ENCODE data around the gene ASGR2.
A peak's percentile ranks its signal among the peaks of the same experiment; 100 is the strongest.
"Not testable (repeated sequence)": the region's sequence is repeated elsewhere in the genome, so short reads cannot be mapped to it uniquely, and the experiment has no call there.

ASGR2 gene

GRCh38 chr17:7097940-7098339, 16.7 kb downstream of the ASGR2 start:
- no peak for DNase-seq

DNA sequence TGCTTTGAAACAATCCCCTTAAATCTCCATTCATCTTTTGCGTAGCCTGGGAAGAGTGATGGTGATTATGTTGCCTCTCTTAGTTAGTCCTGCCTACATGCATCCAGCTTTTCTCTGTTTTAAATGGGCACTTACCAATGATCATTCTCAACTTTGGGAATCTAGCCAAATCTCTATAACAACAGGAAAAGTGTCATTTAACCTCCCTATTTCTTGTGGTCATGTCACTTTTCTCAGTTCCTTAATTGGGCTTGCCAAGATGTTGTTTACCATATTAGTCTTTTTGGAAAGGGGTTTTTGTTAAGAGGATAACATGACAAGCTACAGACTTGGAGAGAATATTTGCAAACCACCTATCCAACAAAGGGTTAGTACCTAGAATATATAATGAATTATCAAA, 19.0 kb downstream of the ASGR2 start:
- peak; percentile 21 for DNase-seq

GRCh38 chr17:7094652-7095019, 20.0 kb downstream of the ASGR2 start:
- DNase-seq, result no peak

DNA sequence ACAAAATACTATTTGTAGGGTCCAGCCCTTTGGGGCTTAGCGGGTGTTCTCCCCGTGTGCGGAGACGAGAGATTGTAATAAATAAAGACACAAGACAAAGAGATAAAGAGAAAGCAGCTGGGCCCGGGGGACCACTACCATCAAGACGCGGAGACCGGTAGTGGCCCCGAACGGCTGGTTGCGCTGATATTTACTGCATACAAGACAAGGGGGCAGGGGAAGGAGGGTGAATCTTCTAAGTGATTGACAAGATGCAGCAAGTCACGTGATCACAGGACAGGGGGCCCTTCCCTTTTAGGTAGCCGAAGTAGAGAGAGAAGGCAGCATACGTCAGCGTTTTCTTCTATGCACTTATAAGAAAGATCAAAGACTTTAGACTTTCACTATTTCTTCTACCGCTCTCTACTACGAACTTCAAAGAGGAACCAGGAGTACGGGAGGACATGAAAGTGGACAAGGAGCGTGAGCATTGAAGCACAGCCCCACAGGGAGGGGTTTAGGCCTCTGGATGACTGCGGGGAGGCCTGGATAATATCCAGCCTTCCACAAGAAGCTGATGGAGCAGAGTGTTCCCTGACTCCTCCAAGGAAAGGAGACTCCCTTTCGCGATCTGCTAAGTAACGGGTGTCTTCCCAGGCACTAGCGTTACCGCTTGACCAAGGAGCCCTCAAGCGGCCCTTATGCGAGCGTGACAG, 23.2 kb downstream of the ASGR2 start:
- not testable (repeated sequence) for DNase-seq

GRCh38 chr17:7089570-7089969, 25.1 kb downstream of the ASGR2 start:
- DNase-seq, result not testable (repeated sequence)

DNA sequence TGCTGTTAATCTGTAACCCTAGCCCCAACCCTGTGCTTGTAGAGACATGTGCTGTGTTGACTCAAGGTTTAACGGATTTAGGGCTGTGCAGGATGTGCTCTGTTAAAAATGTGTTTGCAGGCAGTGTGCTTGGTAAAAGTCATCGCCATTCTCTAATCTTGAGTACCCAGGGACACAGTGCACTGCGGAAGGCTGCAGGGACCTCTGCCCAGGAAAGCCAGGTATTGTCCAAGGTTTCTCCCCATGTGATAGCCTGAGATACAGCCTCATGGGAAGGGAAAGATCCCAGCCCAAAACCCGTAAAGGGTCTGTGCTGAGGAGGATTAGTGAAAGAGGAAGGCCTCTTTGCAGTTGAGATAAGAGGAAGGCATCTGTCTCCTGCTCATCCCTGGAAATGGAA, 26.2 kb downstream of the ASGR2 start:
- DNase-seq, result not testable (repeated sequence)

GRCh38 chr17:7084088-7084487, 30.5 kb downstream of the ASGR2 start:
- DNase-seq, result no peak

DNA sequence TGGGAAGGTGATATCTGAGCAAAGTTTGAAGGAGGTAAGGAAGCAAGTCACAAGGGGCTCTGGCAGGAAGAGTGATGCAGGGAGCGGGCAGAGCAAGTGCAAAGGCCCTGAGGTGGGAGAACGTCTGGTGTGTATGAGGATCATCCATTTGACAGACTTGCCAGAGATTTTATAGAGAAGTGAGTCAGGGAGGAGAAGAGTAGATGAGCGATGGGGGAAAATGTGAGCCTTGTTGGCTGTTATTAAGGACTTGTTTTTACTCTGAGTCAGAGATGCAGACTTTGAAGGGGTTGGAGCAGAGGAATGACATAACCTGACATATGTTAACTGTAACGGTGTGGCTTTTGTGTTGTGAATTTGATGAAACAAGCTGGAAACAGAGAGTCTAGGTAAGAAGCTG, 31.0 kb downstream of the ASGR2 start:
- DNase-seq, result no peak

DNA sequence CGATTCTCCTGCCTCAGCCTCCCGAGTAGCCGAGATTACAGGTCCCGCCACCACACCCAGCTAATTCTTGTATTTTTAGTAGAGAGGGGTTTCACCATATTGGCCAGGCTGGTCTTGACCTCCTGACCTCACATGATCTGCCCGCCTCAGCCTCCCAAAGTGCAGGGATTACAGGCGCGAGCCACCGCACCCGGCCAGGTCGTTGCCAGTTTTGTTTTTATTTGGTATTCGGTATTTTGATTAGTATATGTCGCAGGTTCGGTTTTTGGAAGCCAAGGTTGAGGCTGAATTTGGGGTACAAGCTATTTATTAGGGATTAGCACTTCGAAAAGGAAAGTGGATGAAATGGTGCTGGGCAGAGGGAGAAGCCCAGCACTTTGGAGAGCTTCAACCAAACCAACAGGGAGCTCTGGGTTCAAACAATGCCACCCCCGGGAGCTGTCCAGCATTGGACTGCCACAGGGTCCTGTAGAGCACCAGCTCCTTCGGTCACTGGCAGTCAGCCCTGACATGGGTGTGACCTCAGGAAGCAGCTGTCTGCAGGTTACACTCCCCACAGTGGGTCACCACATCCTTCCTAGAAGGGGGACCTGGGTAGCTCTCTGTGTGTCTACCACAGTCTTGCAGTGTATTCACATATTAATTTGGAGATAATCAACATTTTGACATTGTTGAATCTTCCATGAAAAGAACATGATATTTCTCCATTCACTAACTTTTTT, 33.1 kb downstream of the ASGR2 start:
- DNase-seq, result peak; percentile 58

- DNase-seq, result no peak
Observed at GRCh38 chr17:7080456-7081041, 34.1 kb downstream of the ASGR2 start.

- DNase-seq, result no peak
Observed at GRCh38 chr17:7079581-7080455, 34.8 kb downstream of the ASGR2 start, which contains the start of gene CLEC10A. CLEC10A (minus strand) TSS chr17:7080251; CDS start chr17:7078812, 1,439 bp downstream.

DNA sequence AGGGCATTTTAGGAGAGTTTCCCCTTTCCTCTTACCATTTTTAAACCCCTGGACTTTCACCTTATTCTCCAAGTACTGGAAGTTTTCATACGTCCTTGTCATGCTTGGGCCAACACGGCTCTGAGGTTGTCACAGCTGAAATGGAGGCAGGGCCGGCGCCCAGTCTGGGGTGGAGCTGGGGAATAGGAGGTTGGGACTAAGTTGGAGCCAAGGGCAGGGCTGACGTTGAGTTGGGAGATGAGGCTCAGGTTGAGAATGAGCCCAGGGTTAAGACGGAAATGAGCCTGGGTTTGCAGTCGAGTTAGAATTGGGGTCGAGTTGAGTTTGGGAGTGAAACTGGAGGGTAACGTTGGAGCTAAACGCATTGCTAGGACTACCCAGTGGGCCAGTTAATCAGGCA, 35.9 kb downstream of the ASGR2 start:
- no peak for DNase-seq

GRCh38 chr17:7077911-7078546, 36.6 kb downstream of the ASGR2 start:
- DNase-seq, result no peak

- DNase-seq, result no peak
Observed at GRCh38 chr17:7074931-7075330, 39.7 kb downstream of the ASGR2 start.

DNA sequence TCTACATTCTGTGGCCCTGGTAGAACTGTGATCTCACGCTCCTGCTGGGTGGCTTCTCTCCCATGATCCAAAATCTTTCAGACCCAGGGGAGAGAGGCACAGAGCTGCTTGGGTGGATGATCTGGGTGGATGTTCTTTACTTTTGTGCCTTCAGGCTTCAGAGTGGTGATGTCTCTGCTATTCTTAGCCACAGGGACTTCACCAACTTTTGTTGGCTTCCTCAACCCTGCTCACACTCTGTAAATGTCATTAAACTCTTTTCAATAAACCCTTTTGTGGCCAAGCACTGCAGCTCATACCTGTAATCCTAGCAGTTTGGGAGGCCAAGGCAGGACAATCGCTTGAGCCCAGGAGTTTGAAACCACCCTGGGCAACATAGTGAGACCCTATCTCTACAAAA, 42.2 kb downstream of the ASGR2 start:
- DNase-seq, result no peak

- DNase-seq, result no peak
Observed at GRCh38 chr17:7070712-7071111, 43.9 kb downstream of the ASGR2 start.

GRCh38 chr17:7068268-7068667, 46.4 kb downstream of the ASGR2 start:
- no peak for DNase-seq

GRCh38 chr17:7067198-7067597, 47.4 kb downstream of the ASGR2 start:
- no peak for DNase-seq

DNA sequence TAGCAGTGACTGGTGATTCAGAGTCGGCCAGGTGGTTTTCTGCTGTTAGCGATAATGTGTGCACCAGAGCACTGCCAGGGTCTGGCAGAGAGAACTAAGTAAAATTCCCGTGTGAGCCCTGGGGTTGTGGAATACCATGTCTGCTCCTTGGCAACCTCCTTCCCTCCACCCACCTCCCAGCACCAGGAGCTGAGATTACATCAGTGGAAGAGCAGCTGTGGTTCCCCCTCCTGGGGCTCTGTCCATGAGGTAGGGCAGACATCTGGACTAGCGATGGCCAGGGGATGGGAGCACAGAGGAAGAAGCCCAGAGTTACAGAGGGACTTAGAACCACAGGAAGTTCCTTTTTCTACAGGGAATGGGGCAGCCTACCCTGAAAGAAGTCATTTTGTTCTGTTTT, 50.4 kb downstream of the ASGR2 start:
- DNase-seq, result no peak

DNA sequence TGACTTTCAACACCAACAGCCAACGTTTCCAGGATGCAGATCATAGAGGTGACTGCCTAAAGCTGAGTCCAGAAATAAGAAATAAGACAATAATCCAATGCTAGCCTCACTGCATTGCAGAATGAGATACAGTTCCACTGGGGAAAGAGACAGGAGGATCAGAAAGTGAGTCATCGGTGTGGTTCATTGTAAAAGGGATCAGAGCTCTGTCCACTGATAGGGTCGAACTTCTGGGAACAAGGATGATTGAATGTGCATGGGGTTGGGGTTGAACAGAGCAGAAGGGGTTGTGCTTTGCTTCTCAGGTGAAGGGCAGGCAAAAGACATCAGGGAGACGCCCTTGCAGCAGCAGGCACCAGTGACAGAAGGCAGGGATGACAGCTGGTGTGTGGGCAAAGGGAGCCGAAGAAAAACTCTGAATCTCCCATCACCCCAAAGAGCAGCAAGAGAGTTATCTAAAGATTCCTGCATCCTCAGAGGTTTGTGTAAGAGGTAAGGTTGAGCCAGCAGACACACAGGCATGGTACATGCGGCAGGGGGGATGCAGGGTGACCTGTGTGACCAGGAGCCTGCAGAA, 51.0 kb downstream of the ASGR2 start:
- no peak for DNase-seq

DNA sequence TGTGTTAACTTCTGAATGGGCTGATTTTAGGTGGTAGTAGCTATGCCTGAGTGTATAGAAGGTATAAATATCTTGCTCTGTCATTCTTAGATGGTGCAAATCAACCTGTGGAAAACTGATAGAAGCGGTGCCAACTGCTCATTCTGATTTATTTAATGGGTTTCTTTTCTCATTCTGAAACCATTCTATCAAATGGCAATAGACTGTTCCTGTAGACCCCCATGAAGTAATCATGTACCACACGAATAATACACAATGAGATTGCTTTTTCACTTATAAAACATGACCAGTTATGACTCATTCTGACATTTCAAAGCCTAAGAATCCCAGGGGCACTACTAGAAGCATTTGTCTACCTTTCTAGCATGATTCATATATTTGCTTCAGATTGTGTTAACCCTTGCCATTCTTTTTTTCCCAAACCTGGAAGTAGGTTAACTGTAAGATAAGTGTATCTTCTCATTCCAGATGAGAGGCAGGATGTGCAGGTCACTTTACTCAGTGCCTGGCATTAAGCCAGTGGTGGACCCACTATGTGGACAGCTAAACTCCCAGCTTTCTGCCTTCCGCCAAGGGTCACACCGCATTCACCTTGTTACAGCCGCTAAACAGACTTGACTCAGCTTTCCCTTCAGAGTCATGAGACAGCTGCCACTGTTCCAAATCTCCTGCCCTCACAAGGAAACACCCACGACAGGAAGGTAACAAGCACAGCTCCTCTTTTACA, 54.3 kb downstream of the ASGR2 start:
- no peak for DNase-seq
